ENCODE results near the gene FAM221B.

The FAM221B gene

GRCh38 chr9:35798658-35799374 is 29.7 kb downstream of the FAM221B start (continued):
- no peak for TF ChIP-seq TOX (CRISPR knock-in tag; IDR thresholded peaks at IDR 0.05; ENCODE audit: borderline replicate concordance)
- no peak for TF ChIP-seq ZNF70 (CRISPR knock-in tag; IDR thresholded peaks at IDR 0.05)
- no peak for TF ChIP-seq PATZ1 (CRISPR knock-in tag; IDR thresholded peaks at IDR 0.05; ENCODE audit: borderline replicate concordance)
- no peak for TF ChIP-seq SNAI2 (CRISPR knock-in tag; IDR thresholded peaks at IDR 0.05)
- TF ChIP-seq BACH2 (CRISPR knock-in tag; IDR thresholded peaks at IDR 0.05; ENCODE audit: borderline replicate concordance): no peak

- ATAC-seq: no peak
- no peak for TF ChIP-seq ISL1 (CRISPR knock-in tag; IDR thresholded peaks at IDR 0.05)
- no peak for TF ChIP-seq BACH2 (CRISPR knock-in tag; IDR thresholded peaks at IDR 0.05; ENCODE audit: borderline replicate concordance)
- no peak for TF ChIP-seq ZNF8 (CRISPR knock-in tag; IDR thresholded peaks at IDR 0.05)
- no peak for TF ChIP-seq GLIS3 (CRISPR knock-in tag; IDR thresholded peaks at IDR 0.05)
- TF ChIP-seq CSDC2 (CRISPR knock-in tag; IDR thresholded peaks at IDR 0.05): no peak
- TF ChIP-seq SNAI2 (CRISPR knock-in tag; IDR thresholded peaks at IDR 0.05): no peak
- TF ChIP-seq CSRNP3 (CRISPR knock-in tag; IDR thresholded peaks at IDR 0.05): no peak
- TF ChIP-seq ZNF565 (CRISPR knock-in tag; conservative IDR thresholded peaks at IDR 0.05; ENCODE audit: low read depth): no peak
- TF ChIP-seq POU6F1 (CRISPR knock-in tag; IDR thresholded peaks at IDR 0.05; ENCODE audit: borderline replicate concordance, low read depth): no peak
- no peak for TF ChIP-seq ZFP3 (CRISPR knock-in tag; IDR thresholded peaks at IDR 0.05)
Measured at GRCh38 chr9:35797311-35798109, 31.0 kb downstream of the FAM221B start.

GRCh38 chr9:35795695-35796094 is 32.8 kb downstream of the FAM221B start:
- peak; percentile 45; the same call in 2 of the 3 replicates for ATAC-seq
- TF ChIP-seq TCF4 (CRISPR knock-in tag; IDR thresholded peaks at IDR 0.05; ENCODE audit: borderline replicate concordance): no peak
- TF ChIP-seq ESRRG (CRISPR knock-in tag; IDR thresholded peaks at IDR 0.05): no peak
- TF ChIP-seq GLIS3 (CRISPR knock-in tag; IDR thresholded peaks at IDR 0.05): no peak
- TF ChIP-seq SNAI2 (CRISPR knock-in tag; IDR thresholded peaks at IDR 0.05): no peak
- no peak for TF ChIP-seq TSHZ2 (CRISPR knock-in tag; IDR thresholded peaks at IDR 0.05)
- TF ChIP-seq CSDC2 (CRISPR knock-in tag; IDR thresholded peaks at IDR 0.05): no peak
- no peak for TF ChIP-seq BACH2 (CRISPR knock-in tag; IDR thresholded peaks at IDR 0.05; ENCODE audit: borderline replicate concordance)
- TF ChIP-seq ZFP3 (CRISPR knock-in tag; IDR thresholded peaks at IDR 0.05): no peak
- TF ChIP-seq ZNF8 (CRISPR knock-in tag; IDR thresholded peaks at IDR 0.05): no peak
- TF ChIP-seq OSR1 (CRISPR knock-in tag; IDR thresholded peaks at IDR 0.05): no peak
- no peak for TF ChIP-seq ARNTL (CRISPR knock-in tag; IDR thresholded peaks at IDR 0.05; ENCODE audit: borderline replicate concordance, low read depth)
- TF ChIP-seq TOX (CRISPR knock-in tag; IDR thresholded peaks at IDR 0.05; ENCODE audit: borderline replicate concordance): no peak
- TF ChIP-seq ISL1 (CRISPR knock-in tag; IDR thresholded peaks at IDR 0.05): no peak
- no peak for TF ChIP-seq ZNF70 (CRISPR knock-in tag; IDR thresholded peaks at IDR 0.05)
- TF ChIP-seq POU6F1 (CRISPR knock-in tag; IDR thresholded peaks at IDR 0.05; ENCODE audit: borderline replicate concordance, low read depth): no peak
- no peak for TF ChIP-seq PPARA (CRISPR knock-in tag; IDR thresholded peaks at IDR 0.05; ENCODE audit: borderline replicate concordance)
- no peak for TF ChIP-seq PATZ1 (CRISPR knock-in tag; IDR thresholded peaks at IDR 0.05; ENCODE audit: borderline replicate concordance)
- TF ChIP-seq CREB5 (CRISPR knock-in tag; IDR thresholded peaks at IDR 0.05; ENCODE audit: low read depth): no peak
- TF ChIP-seq RARB (CRISPR knock-in tag; IDR thresholded peaks at IDR 0.05): no peak
- no peak for TF ChIP-seq ZC3H10 (CRISPR knock-in tag; IDR thresholded peaks at IDR 0.05)

All from SK-N-SH treated with all-trans-retinoic acid at 6 μM for 48 hours (cell line).